HCT116 (cell line): ENCODE measurements around the gene HIPK3. TPM values are rescaled to one million over a fixed set of nuclear protein-coding genes. Genes with fewer than 3 reads are reported as not detected.
A peak's percentile ranks its signal among the peaks of the same experiment; 100 is the strongest.

ENCODE experiments used
- ATAC-seq: fragments of 200-7000 bp; cut with Tn5 transposase; 2 replicates; pipeline ENCODE4 v1.9.1; 2020; ENCODE audit warnings: mild to moderate bottlenecking, moderate library complexity
- BruUV-seq: library from RNA; stranded (reverse); fragments of 400-500 nt; replicated peaks from 2 replicates; lab custom pipeline; 2021; lab: Mats Ljungman, UMichigan
- CTCF ChIA-PET: fragments of 300-600 bp; sonication (Branson Sonifier 250); formaldehyde crosslinking; loops from one replicate; lab custom pipeline; 2021; ENCODE audit warnings: antibody characterized with exemption; lab: Charles Lee
- POLR2A ChIA-PET: fragments of 300-600, 350-600 bp; sonication (Branson Sonifier 250); formaldehyde crosslinking; loops from one replicate; lab custom pipeline; 2021; ENCODE audit warnings: antibody characterized with exemption; lab: Charles Lee
- RAD21 ChIA-PET, 2 experiments: fragments of 300-600 bp; sonication (Branson Sonifier 250); formaldehyde crosslinking; loops; one replicate each; lab custom pipeline; 2023; ENCODE audit warnings: low total read pairs in 2 of 2; ENCODE audit not compliant: uncharacterized antibody in 2 of 2, unreplicated experiment in 2 of 2, low non-redundant PET in 1 of 2; lab: Charles Lee
- DNase-seq: peaks from one replicate; pipeline ENCODE4 v3.0.0-alpha.2; 2010; ENCODE audit warnings: low read depth, low spot score
- H2AFZ ChIP-seq: fragments of 200-600 bp; shearing (Covaris generic), sonication (generic); 2 replicates; pipeline ENCODE4 v1.6.1; 2017; ENCODE audit warnings: low read depth, mixed run types, mixed read lengths, antibody characterized with exemption, low read length; ENCODE audit not compliant: poor library complexity, severe bottlenecking
- H3K27ac ChIP-seq: 2 replicates; pipeline ENCODE4 v1.5.1; 2012; ENCODE audit warnings: low read depth, low read length
- H3K27me3 ChIP-seq: fragments of 200-600 bp; sonication (generic); 2 replicates; pipeline ENCODE4 v1.6.1; 2016; ENCODE audit warnings: mixed run types, low read length, mixed read lengths; ENCODE audit not compliant: insufficient read depth
- H3K36me3 ChIP-seq, 2 experiments: fragments of 200-500 bp in 1 of 2; fragments of 200-600 bp in 1 of 2; sonication (Bioruptor generic) in 1 of 2; sonication (generic) in 1 of 2; 2 replicates each; pipeline versions ENCODE4 v1.5.1 to v1.6.1; 2014 to 2016; ENCODE audit warnings: low read length in 2 of 2, inconsistent platforms in 1 of 2, mixed read lengths in 1 of 2, mixed run types in 1 of 2; ENCODE audit not compliant: insufficient read depth in 2 of 2, control insufficient read depth in 1 of 2
- H3K4me1 ChIP-seq, 2 experiments: fragments of 200-600 bp in 1 of 2; sonication (generic) in 1 of 2; 2 replicates each; pipeline versions ENCODE4 v1.5.1 to v1.6.1; 2012 to 2017; ENCODE audit warnings: low read length in 2 of 2, inconsistent platforms in 1 of 2, mild to moderate bottlenecking in 1 of 2, mixed read lengths in 1 of 2, mixed run types in 1 of 2, moderate library complexity in 1 of 2; ENCODE audit not compliant: insufficient read depth in 2 of 2, control insufficient read depth in 1 of 2
- H3K4me2 ChIP-seq: fragments of 200-600 bp; sonication (generic); 2 replicates; pipeline ENCODE4 v1.6.1; 2017; ENCODE audit warnings: mixed run types, low read length, mixed read lengths
- H3K4me3 ChIP-seq, 2 experiments: fragments of 200-600 bp in 1 of 2; sonication (generic) in 1 of 2; replicated peaks in 1 of 2; 2 replicates each; pipeline ENCODE4 v1.5.1; 2011 to 2016; ENCODE audit warnings: low read length in 2 of 2, control low read depth in 1 of 2, low read depth in 1 of 2, mild to moderate bottlenecking in 1 of 2, mixed read lengths in 1 of 2, mixed run types in 1 of 2
- H3K79me2 ChIP-seq: fragments of 200-600 bp; sonication (generic); 2 replicates; pipeline ENCODE4 v1.6.1; 2017; ENCODE audit warnings: mild to moderate bottlenecking, mixed run types, low read length, moderate library complexity, mixed read lengths; ENCODE audit not compliant: insufficient read depth
- H3K9ac ChIP-seq: fragments of 200-600 bp; sonication (generic); 2 replicates; pipeline ENCODE4 v1.6.1; 2016; ENCODE audit warnings: low read length, mixed read lengths
- H3K9me2 ChIP-seq: fragments of 200-600 bp; sonication (generic), shearing (Covaris generic); 2 replicates; pipeline ENCODE4 v1.6.1; 2017; ENCODE audit warnings: mixed run types, mild to moderate bottlenecking, moderate library complexity; ENCODE audit not compliant: insufficient read depth
- H3K9me3 ChIP-seq, 2 experiments: fragments of 200-500 bp in 1 of 2; fragments of 200-600 bp in 1 of 2; sonication (Bioruptor generic) in 1 of 2; sonication (generic) in 1 of 2; 2 replicates each; pipeline ENCODE4 v1.6.1; 2014 to 2017; ENCODE audit warnings: low read length in 2 of 2, mixed read lengths in 2 of 2, inconsistent platforms in 1 of 2, low read depth in 1 of 2, mild to moderate bottlenecking in 1 of 2, mixed run types in 1 of 2, moderate library complexity in 1 of 2; ENCODE audit not compliant: control insufficient read depth in 1 of 2, insufficient read depth in 1 of 2
- H4K20me1 ChIP-seq: fragments of 200-600 bp; sonication (generic), shearing (Covaris generic); 2 replicates; pipeline ENCODE4 v1.6.1; 2017; ENCODE audit warnings: mixed run types, mild to moderate bottlenecking, moderate library complexity; ENCODE audit not compliant: insufficient read depth
- CBX3 ChIP-seq: IDR thresholded peaks from 2 replicates; pipeline ENCODE4 v1.6.1; 2012; ENCODE audit warnings: low read depth
- CEBPB ChIP-seq: IDR thresholded peaks from 2 replicates; pipeline ENCODE4 v1.6.1; 2012; ENCODE audit warnings: low read depth
- EGR1 ChIP-seq: IDR thresholded peaks from 2 replicates; pipeline ENCODE4 v1.6.1; 2012; ENCODE audit warnings: low read depth
- ELF1 ChIP-seq: IDR thresholded peaks from 2 replicates; pipeline ENCODE4 v1.6.1; 2012; ENCODE audit warnings: low read depth, borderline replicate concordance
- EZH2 ChIP-seq: fragments of 200-600 bp; sonication (generic); IDR thresholded peaks from 2 replicates; pipeline ENCODE4 v1.6.1; 2017; ENCODE audit warnings: antibody characterized with exemption, mixed run types
- EZH2phosphoT487 ChIP-seq: fragments of 200-600 bp; IDR thresholded peaks from 2 replicates; pipeline ENCODE4 v1.6.1; 2018; ENCODE audit warnings: antibody characterized with exemption, borderline replicate concordance
- FOSL1 ChIP-seq: IDR thresholded peaks from 2 replicates; pipeline ENCODE4 v1.6.1; 2012; ENCODE audit warnings: low read depth
- JUND ChIP-seq: IDR thresholded peaks from 2 replicates; pipeline ENCODE4 v1.6.1; 2012
- POLR2A ChIP-seq: IDR thresholded peaks from 2 replicates; pipeline ENCODE4 v1.7.0; 2011; ENCODE audit warnings: borderline replicate concordance; ENCODE audit not compliant: insufficient read depth, insufficient read length; ENCODE audit errors: extremely low read depth
- POLR2AphosphoS5 ChIP-seq: IDR thresholded peaks from 2 replicates; pipeline ENCODE4 v1.6.1; 2011; ENCODE audit warnings: mild to moderate bottlenecking, low read depth, low read length, moderate library complexity
- SIN3A ChIP-seq: IDR thresholded peaks from 2 replicates; pipeline ENCODE4 v1.6.1; 2012; ENCODE audit warnings: low read depth
- SP1 ChIP-seq: IDR thresholded peaks from 2 replicates; pipeline ENCODE4 v1.6.1; 2012; ENCODE audit warnings: low read depth
- SRF ChIP-seq: IDR thresholded peaks from 2 replicates; pipeline ENCODE4 v1.6.1; 2012; ENCODE audit warnings: low read depth
- TCF7L2 ChIP-seq: IDR thresholded peaks from 2 replicates; pipeline ENCODE4 v1.7.0; 2011; ENCODE audit warnings: borderline replicate concordance, inconsistent platforms; ENCODE audit not compliant: insufficient read depth, insufficient read length; ENCODE audit errors: extremely low read depth
- intact Hi-C: fragments of 100-400 bp; cut with micrococcal nuclease; formaldehyde crosslinking; loops from 2 replicates; pipeline ENCODE4 v1.10.0; 2022
- total RNA-seq: library from RNA; stranded (reverse); gene quantifications from one replicate; pipeline ENCODE4 v1.2.1, GENCODE V29; 2021; ENCODE audit not compliant: unreplicated experiment
- TF ChIP-seq, protein P1 (sequence below): IDR thresholded peaks from 2 replicates; pipeline ENCODE4 v1.6.1; 2012
- TF ChIP-seq, protein P2 (sequence below): IDR thresholded peaks from 2 replicates; pipeline ENCODE4 v1.6.1; 2012; ENCODE audit warnings: low read depth

HIPK3 gene
- total RNA-seq, 1 experiment from 2014 or later, result 35.2 TPM

GRCh38 chr11:33258631-33259205 is 1.5 kb downstream of the HIPK3 start:
- ChIA-PET RAD21 (no interaction called here), CTCF (no interaction called here), POLR2A (no interaction called here)
- Histone ChIP-seq H3K36me3 (no peaks in the 10 kb centered on the region), H3K79me2 (peaks cover 56% of the 10 kb centered on the region), H3K4me2 (peak overlapping the region; percentile 76), H3K9me3 (no peaks in the 10 kb centered on the region), H3K9me2 (no peaks in the 10 kb centered on the region), H3K27me3 (no peaks in the 10 kb centered on the region), H3K4me1 (peaks cover 16 to 31% of the 10 kb centered on the region in 2 experiments; a peak in 3 of 4 replicates), H3K9ac (peak overlapping the region; percentile 98), H3K27ac (peak overlapping the region; percentile 99), H3K4me3 (peak overlapping the region; percentile 83 to 92), H4K20me1 (peaks cover 15% of the 10 kb centered on the region; the same call in 1 of the 2 replicates), H2AFZ (no peak overlapping the region)
- intact Hi-C loops, result loop anchor here (5.0 kb wide), 1 partner anchor 96 kb away; the partner anchor contains the start of gene CSTF3
- TF ChIP-seq EZH2 (no peak), SIN3A (peak; percentile 13; the same call in 1 of the 2 replicates)
- TSS peak; percentile 40 for BruUV-seq
- peak; percentile 11; the same call in 1 of the 2 replicates for ATAC-seq
- DNase-seq, result no peak

DNA sequence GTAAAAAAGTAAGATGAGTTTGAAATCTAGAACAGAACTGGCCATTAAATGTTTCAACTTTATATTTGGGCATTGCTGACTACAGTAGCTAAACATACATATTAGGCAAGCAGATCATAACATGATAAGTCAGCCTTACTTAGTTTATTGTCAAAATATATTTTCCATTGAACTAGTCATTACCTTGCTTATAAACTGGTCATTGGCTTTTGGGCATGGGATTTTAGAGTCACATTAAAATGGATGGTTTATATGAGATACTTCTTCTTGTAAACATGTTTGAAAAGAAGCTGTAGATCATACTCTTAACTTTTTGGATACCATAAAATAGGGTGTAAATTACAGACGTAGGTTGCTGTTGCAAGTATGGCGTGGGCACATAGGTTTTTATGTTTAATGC is 2.7 kb downstream of the HIPK3 start:
- intact Hi-C loops, result loop anchor here (5.0 kb wide), 1 partner anchor 98 kb away; the partner anchor contains the start of gene CSTF3
- Histone ChIP-seq H3K27ac (no peak overlapping the region; the same call in 1 of the 2 replicates), H3K9ac (peak overlapping the region; percentile 98; the same call in 1 of the 2 replicates), H3K79me2 (peaks cover 67% of the 10 kb centered on the region), H4K20me1 (peaks cover 15% of the 10 kb centered on the region; the same call in 1 of the 2 replicates)
- no TSS peak for BruUV-seq
- TF ChIP-seq FOSL1 (no peak), SRF (no peak), CBX3 (no peak), EGR1 (no peak), ELF1 (no peak), EZH2phosphoT487 (no peak), POLR2AphosphoS5 (no peak), POLR2A (no peak), TCF7L2 (no peak), JUND (no peak), SIN3A (no peak), CEBPB (no peak), SP1 (no peak)
- TF ChIP-seq, protein P1, sequence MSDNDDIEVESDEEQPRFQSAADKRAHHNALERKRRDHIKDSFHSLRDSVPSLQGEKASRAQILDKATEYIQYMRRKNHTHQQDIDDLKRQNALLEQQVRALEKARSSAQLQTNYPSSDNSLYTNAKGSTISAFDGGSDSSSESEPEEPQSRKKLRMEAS, result no peak
- TF ChIP-seq, protein P2, sequence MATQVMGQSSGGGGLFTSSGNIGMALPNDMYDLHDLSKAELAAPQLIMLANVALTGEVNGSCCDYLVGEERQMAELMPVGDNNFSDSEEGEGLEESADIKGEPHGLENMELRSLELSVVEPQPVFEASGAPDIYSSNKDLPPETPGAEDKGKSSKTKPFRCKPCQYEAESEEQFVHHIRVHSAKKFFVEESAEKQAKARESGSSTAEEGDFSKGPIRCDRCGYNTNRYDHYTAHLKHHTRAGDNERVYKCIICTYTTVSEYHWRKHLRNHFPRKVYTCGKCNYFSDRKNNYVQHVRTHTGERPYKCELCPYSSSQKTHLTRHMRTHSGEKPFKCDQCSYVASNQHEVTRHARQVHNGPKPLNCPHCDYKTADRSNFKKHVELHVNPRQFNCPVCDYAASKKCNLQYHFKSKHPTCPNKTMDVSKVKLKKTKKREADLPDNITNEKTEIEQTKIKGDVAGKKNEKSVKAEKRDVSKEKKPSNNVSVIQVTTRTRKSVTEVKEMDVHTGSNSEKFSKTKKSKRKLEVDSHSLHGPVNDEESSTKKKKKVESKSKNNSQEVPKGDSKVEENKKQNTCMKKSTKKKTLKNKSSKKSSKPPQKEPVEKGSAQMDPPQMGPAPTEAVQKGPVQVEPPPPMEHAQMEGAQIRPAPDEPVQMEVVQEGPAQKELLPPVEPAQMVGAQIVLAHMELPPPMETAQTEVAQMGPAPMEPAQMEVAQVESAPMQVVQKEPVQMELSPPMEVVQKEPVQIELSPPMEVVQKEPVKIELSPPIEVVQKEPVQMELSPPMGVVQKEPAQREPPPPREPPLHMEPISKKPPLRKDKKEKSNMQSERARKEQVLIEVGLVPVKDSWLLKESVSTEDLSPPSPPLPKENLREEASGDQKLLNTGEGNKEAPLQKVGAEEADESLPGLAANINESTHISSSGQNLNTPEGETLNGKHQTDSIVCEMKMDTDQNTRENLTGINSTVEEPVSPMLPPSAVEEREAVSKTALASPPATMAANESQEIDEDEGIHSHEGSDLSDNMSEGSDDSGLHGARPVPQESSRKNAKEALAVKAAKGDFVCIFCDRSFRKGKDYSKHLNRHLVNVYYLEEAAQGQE, result no peak
- TF ChIP-seq, all 23 proteins: peak for 0
- H3K27me3 ChIP-seq, result no peaks in the 10 kb centered on the region
- H3K4me3 ChIP-seq, result peak overlapping the region in 1 of 2 experiments; percentile 92; a peak in 1 of 4 replicates
- ChIA-PET RAD21 (no interaction called here), CTCF (no interaction called here), POLR2A (no interaction called here)
- peaks cover 16 to 31% of the 10 kb centered on the region in 2 experiments; a peak in 3 of 4 replicates for H3K4me1 ChIP-seq
- H3K9me2 ChIP-seq, result no peaks in the 10 kb centered on the region
- ATAC-seq (no peak), DNase-seq (no peak)
- no peak overlapping the region for H2AFZ ChIP-seq
- no peaks in the 10 kb centered on the region for H3K36me3 ChIP-seq
- no peaks in the 10 kb centered on the region for H3K9me3 ChIP-seq
- H3K4me2 ChIP-seq, result peak overlapping the region; percentile 76; the same call in 1 of the 2 replicates
